Neuronal stem cell (in vitro differentiated cells): ENCODE data around the gene MCCD1.
A peak's percentile ranks its signal among the peaks of the same experiment; 100 is the strongest.

ENCODE experiments used
- DNase-seq: peaks from one replicate; pipeline ENCODE4 v3.0.0-alpha.2; 2013; ENCODE audit warnings: low spot score
- H2AFZ ChIP-seq: one replicate; pipeline ENCODE4 v1.6.1; 2013; ENCODE audit warnings: mild to moderate bottlenecking, low read length, inconsistent platforms
- H2AK5ac ChIP-seq: 2 replicates; pipeline ENCODE4 v1.6.1; 2013; ENCODE audit warnings: low read depth, mild to moderate bottlenecking, inconsistent platforms, low read length, moderate library complexity, mixed read lengths
- H2BK120ac ChIP-seq: 2 replicates; pipeline ENCODE4 v1.6.1; 2013; ENCODE audit warnings: low read depth, mild to moderate bottlenecking, inconsistent platforms, low read length, moderate library complexity, mixed read lengths
- H2BK12ac ChIP-seq: one replicate; pipeline ENCODE4 v1.6.1; 2013; ENCODE audit warnings: low read length, inconsistent platforms
- H2BK15ac ChIP-seq: 2 replicates; pipeline ENCODE4 v1.6.1; 2013; ENCODE audit warnings: mild to moderate bottlenecking, low read length, inconsistent platforms, mixed read lengths
- H2BK5ac ChIP-seq: one replicate; pipeline ENCODE4 v1.6.1; 2013; ENCODE audit warnings: inconsistent platforms, mild to moderate bottlenecking, low read length, moderate library complexity
- H3K14ac ChIP-seq: one replicate; pipeline ENCODE4 v1.6.1; 2013; ENCODE audit warnings: low read length, inconsistent platforms
- H3K18ac ChIP-seq: 2 replicates; pipeline ENCODE4 v1.6.1; 2013; ENCODE audit warnings: low read length, inconsistent platforms
- H3K23ac ChIP-seq: 2 replicates; pipeline ENCODE4 v1.6.1; 2013; ENCODE audit warnings: low read depth, mild to moderate bottlenecking, mixed read lengths, low read length, inconsistent platforms; ENCODE audit not compliant: poor library complexity
- H3K27ac ChIP-seq: replicated peaks from 3 replicates; pipeline ENCODE4 v1.5.1; 2013; ENCODE audit warnings: low read length, inconsistent platforms
- H3K27me3 ChIP-seq, 3 experiments: 2 replicates each; pipeline ENCODE4 v1.6.1; 2013; ENCODE audit warnings: low read length in 3 of 3, mild to moderate bottlenecking in 2 of 3, inconsistent platforms in 1 of 3, low read depth in 1 of 3, mixed read lengths in 1 of 3, moderate library complexity in 1 of 3; ENCODE audit not compliant: control insufficient read depth in 3 of 3, insufficient read depth in 3 of 3
- H3K36me3 ChIP-seq, 2 donors: replicated peaks in 1 of 2; 2 replicates each; pipeline ENCODE4 v1.6.1; 2013; ENCODE audit warnings: low read length in 2 of 2; ENCODE audit not compliant: control insufficient read depth in 2 of 2, insufficient read depth in 2 of 2
- H3K4ac ChIP-seq: 2 replicates; pipeline ENCODE4 v1.6.1; 2013; ENCODE audit warnings: inconsistent platforms, mild to moderate bottlenecking, low read length, moderate library complexity
- H3K4me1 ChIP-seq, 2 donors: 1 replicate in 1 of 2; 2 replicates in 1 of 2; pipeline ENCODE4 v1.6.1; 2013; ENCODE audit warnings: low read length in 2 of 2, low read depth in 1 of 2; ENCODE audit not compliant: control insufficient read depth in 2 of 2, insufficient read depth in 1 of 2
- H3K4me2 ChIP-seq: one replicate; pipeline ENCODE4 v1.6.1; 2013; ENCODE audit warnings: mild to moderate bottlenecking, low read length, inconsistent platforms; ENCODE audit not compliant: insufficient read depth, poor library complexity, severe bottlenecking
- H3K4me3 ChIP-seq, 2 donors: 2 replicates each; pipeline ENCODE4 v1.5.1; 2013; ENCODE audit warnings: low read length in 2 of 2, mild to moderate bottlenecking in 2 of 2, inconsistent platforms in 1 of 2, moderate library complexity in 1 of 2
- H3K79me1 ChIP-seq: one replicate; pipeline ENCODE4 v1.6.1; 2013; ENCODE audit warnings: low read depth, mild to moderate bottlenecking, inconsistent platforms, low read length, moderate library complexity
- H3K9ac ChIP-seq: one replicate; pipeline ENCODE4 v1.6.1; 2013; ENCODE audit warnings: mild to moderate bottlenecking, low read depth, low read length, inconsistent platforms; ENCODE audit not compliant: poor library complexity
- H3K9me3 ChIP-seq, 2 donors: replicated peaks in 1 of 2; 2 replicates each; pipeline versions ENCODE3 to v1.6.1; 2013; ENCODE audit warnings: low read length in 2 of 2, mild to moderate bottlenecking in 2 of 2, inconsistent platforms in 1 of 2, low read depth in 1 of 2, mixed read lengths in 1 of 2, moderate library complexity in 1 of 2; ENCODE audit not compliant: control insufficient read depth in 2 of 2, insufficient read depth in 1 of 2
- H4K8ac ChIP-seq: one replicate; pipeline ENCODE4 v1.6.1; 2013; ENCODE audit warnings: low read depth, mild to moderate bottlenecking, inconsistent platforms, low read length, moderate library complexity
- H4K91ac ChIP-seq: one replicate; pipeline ENCODE4 v1.6.1; 2013; ENCODE audit warnings: low read length, low read depth, mild to moderate bottlenecking, inconsistent platforms; ENCODE audit not compliant: poor library complexity
- WGBS, 2 donors: extraction: QIAGEN DNeasy Blood & Tissue Kit; methylation state at CpG; one replicate each; pipeline ENCODE4 v1.1.7; 2013; ENCODE audit warnings: missing lambda C conversion rate in 2 of 2, mixed read lengths in 1 of 2; ENCODE audit not compliant: insufficient read length in 2 of 2, insufficient replicate concordance in 1 of 2; ENCODE audit errors: extremely low coverage in 2 of 2; 5-methylcytosine and 5-hydroxymethylcytosine counted together

Gene MCCD1

DNA sequence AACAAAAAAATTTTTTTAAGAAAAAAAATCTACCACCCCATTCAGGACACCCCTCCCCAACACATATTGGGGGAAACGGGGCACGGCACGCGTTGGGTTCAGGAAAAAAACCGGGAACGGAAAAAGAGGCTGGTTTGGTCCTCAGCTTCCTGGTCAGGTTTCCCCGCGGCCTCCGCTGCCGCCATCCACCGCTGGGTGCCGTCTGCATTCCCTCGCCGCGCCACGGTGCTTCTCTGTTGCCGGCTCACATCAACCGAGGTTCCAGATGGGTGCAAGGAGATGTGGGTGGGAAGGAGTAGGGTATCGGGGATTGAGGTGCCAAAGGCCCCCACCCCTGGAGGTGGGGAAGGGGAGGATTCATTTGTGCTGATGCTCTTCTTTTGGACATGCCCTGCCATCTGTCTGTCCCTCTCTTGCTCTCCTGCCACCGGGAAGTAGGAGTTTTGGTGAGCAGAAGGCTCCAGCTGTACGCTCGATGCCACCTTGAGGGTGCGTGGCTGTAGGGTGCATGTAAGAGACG lies 5.8 kb downstream of the MCCD1 start:
- no peak overlapping the region for H2BK120ac ChIP-seq
- no peak overlapping the region for H2BK15ac ChIP-seq
- H3K9me3 ChIP-seq, result no peaks in the 10 kb centered on the region
- peaks cover 79 to 100% of the 10 kb centered on the region in 2 donors for H3K36me3 ChIP-seq
- H3K9ac ChIP-seq, result no peak overlapping the region
- H3K23ac ChIP-seq, result peak overlapping the region; percentile 48
- no peaks in the 10 kb centered on the region for H3K27me3 ChIP-seq
- H3K4me2 ChIP-seq, result no peak overlapping the region
- H3K4me3 ChIP-seq, result no peak overlapping the region
- no peak overlapping the region for H3K27ac ChIP-seq
- no CpG with 5 or more reads among the region's 24 CpGs for WGBS, 2 donors
- H3K18ac ChIP-seq, result no peak overlapping the region
- DNase-seq, result no peak
- peaks cover 3 to 10% of the 10 kb centered on the region in 2 donors for H3K4me1 ChIP-seq
- H3K79me1 ChIP-seq, result peaks cover 12% of the 10 kb centered on the region
- no peak overlapping the region for H2AFZ ChIP-seq
- H3K14ac ChIP-seq, result no peak overlapping the region
- H4K8ac ChIP-seq, result no peak overlapping the region
- no peak overlapping the region for H2AK5ac ChIP-seq
- no peak overlapping the region for H2BK12ac ChIP-seq
- H4K91ac ChIP-seq, result no peak overlapping the region
- H3K4ac ChIP-seq, result no peak overlapping the region
- no peak overlapping the region for H2BK5ac ChIP-seq

DNA sequence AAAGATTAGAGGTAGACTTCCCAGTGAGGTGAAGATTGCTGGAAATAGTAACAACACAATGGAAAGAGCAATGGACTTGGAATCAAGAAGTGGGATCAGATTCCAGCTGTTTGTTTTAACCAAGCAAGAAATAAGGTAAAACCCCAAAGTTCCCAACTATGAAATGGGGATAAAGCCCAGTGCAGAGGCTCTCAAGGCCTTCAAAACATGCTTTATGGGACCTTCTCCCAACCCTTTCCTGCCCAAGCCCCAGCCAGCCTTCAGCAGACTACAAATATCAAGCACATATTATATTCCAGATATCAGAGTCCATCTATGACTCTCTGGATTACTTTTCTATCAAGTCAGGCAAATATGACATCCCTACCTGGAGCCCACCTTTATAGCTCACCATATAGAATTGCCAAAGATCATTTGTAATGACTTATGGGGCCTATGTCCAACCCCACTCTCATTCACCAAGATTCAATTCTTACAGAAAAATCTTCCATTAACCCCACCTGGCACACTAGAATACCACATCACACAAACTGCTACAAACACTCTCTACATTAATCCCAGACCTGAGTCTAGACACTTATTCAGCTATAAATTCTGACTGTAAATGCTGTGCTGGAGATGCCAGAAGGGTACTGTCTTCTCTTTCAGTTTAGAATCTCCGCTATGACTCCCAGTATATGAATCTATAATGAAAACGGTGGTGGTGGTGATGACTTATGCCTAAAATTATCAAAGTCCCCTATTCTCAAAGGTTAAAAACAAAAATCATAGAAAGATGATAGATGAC lies 7.0 kb downstream of the MCCD1 start:
- H4K8ac ChIP-seq, result no peak overlapping the region
- H3K27me3 ChIP-seq, result no peaks in the 10 kb centered on the region
- H3K9me3 ChIP-seq, result no peaks in the 10 kb centered on the region
- no peak overlapping the region for H2AFZ ChIP-seq
- H3K9ac ChIP-seq, result no peak overlapping the region
- H3K79me1 ChIP-seq, result peaks cover 12% of the 10 kb centered on the region
- H3K36me3 ChIP-seq, result peaks cover 77 to 100% of the 10 kb centered on the region in 2 donors
- H3K4me2 ChIP-seq, result no peak overlapping the region
- H2AK5ac ChIP-seq, result no peak overlapping the region
- H4K91ac ChIP-seq, result no peak overlapping the region
- no peak overlapping the region for H3K4ac ChIP-seq
- no peak overlapping the region for H3K23ac ChIP-seq
- no peak for DNase-seq
- no peak overlapping the region for H3K27ac ChIP-seq
- H3K18ac ChIP-seq, result no peak overlapping the region
- no peak overlapping the region for H2BK15ac ChIP-seq
- H2BK120ac ChIP-seq, result no peak overlapping the region
- no peak overlapping the region for H3K4me3 ChIP-seq
- no peak overlapping the region for H2BK5ac ChIP-seq
- no peak overlapping the region for H3K14ac ChIP-seq
- peaks cover 8 to 18% of the 10 kb centered on the region in 2 donors for H3K4me1 ChIP-seq
- WGBS, 2 donors, result no CpG with 5 or more reads among the region's 2 CpGs
- no peak overlapping the region for H2BK12ac ChIP-seq

DNA sequence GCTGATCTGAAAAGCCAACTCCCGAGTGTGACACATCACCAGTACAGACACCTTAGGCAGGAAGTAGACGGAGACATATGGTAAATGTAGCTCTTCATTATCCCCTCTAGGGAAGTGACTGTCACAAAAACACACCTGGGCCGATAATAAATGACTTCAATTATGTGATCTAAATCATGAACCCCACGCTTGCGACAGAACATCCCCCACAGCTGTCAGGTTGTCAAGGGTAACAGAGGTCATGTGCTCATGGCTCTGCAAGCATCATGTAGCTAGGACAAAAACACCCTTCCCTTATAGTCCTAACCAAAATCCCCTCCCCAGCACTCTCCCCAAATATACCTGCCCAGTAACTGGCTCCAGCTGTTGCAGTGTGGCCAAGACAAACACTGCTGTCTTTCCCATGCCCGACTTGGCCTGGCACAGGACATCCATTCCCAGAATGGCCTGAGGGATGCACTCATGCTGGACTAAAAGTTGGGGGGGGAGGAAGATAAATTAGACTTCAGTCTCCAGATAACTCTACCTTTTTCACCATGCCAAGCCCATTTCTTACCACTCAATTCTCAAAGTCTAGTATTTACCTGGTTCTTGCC lies 10.1 kb downstream of the MCCD1 start:
- H3K23ac ChIP-seq, result no peak overlapping the region
- H2BK12ac ChIP-seq, result no peak overlapping the region
- no peak overlapping the region for H2BK120ac ChIP-seq
- peaks cover 12% of the 10 kb centered on the region for H3K79me1 ChIP-seq
- H3K4me1 ChIP-seq, result peaks cover 8 to 23% of the 10 kb centered on the region in 2 donors
- H3K27ac ChIP-seq, result no peak overlapping the region
- H4K8ac ChIP-seq, result no peak overlapping the region
- no peak overlapping the region for H3K4me2 ChIP-seq
- H3K4me3 ChIP-seq, result no peak overlapping the region
- whole genome bisulfite sequencing, 2 donors, result no CpG with 5 or more reads among the region's 6 CpGs
- H2BK5ac ChIP-seq, result no peak overlapping the region
- H2AK5ac ChIP-seq, result no peak overlapping the region
- H2AFZ ChIP-seq, result no peak overlapping the region
- peaks cover 53 to 72% of the 10 kb centered on the region in 2 donors for H3K36me3 ChIP-seq
- H3K9me3 ChIP-seq, result no peaks in the 10 kb centered on the region
- no peak overlapping the region for H3K14ac ChIP-seq
- H3K9ac ChIP-seq, result no peak overlapping the region
- DNase-seq, result no peak
- no peak overlapping the region for H4K91ac ChIP-seq
- H3K27me3 ChIP-seq, result no peaks in the 10 kb centered on the region
- H2BK15ac ChIP-seq, result no peak overlapping the region
- H3K4ac ChIP-seq, result no peak overlapping the region
- no peak overlapping the region for H3K18ac ChIP-seq

DNA sequence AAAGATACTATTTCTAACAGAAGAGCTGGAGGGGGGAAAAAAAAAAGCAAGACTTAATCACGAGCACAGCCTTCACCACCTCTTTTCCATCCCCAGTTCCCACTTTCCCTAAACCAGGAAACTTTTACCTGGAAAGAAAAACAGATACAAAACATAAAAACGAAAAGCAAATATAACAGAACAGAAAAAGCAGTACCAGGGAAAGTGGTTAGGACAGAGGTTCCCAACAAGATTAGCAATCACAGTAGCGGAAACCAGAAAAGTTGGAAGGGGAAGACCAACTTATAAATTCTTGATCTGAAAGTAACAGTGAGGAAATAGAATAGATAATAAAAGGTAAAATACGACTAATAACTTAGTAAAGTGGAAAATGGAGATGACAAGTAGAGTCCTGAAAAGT lies 11.9 kb downstream of the MCCD1 start:
- WGBS, 2 donors, result no CpG with 5 or more reads among the region's 4 CpGs
- Histone ChIP-seq H3K27ac (no peak overlapping the region), H4K91ac (no peak overlapping the region)

More for the DNA sequence above, 11.9 kb downstream of the MCCD1 start:
- Histone ChIP-seq H3K18ac (no peak overlapping the region), H3K4me3 (peak overlapping the region; percentile 87 to 92), H3K4me1 (peaks cover 8 to 23% of the 10 kb centered on the region in 2 donors), H3K23ac (no peak overlapping the region), H3K27me3 (no peaks in the 10 kb centered on the region), H2BK12ac (no peak overlapping the region), H3K4ac (no peak overlapping the region), H3K79me1 (peaks cover 4% of the 10 kb centered on the region), H2BK120ac (no peak overlapping the region), H3K36me3 (peaks cover 37 to 55% of the 10 kb centered on the region in 2 donors), H3K4me2 (peak overlapping the region; percentile 75), H2AFZ (no peak overlapping the region), H3K14ac (no peak overlapping the region), H2BK5ac (no peak overlapping the region), H3K9me3 (no peaks in the 10 kb centered on the region), H2AK5ac (no peak overlapping the region), H2BK15ac (no peak overlapping the region), H4K8ac (no peak overlapping the region), H3K9ac (no peak overlapping the region)
- no peak for DNase-seq
